NCI-H128 (cell line): ENCODE results near the gene CPED1.
"Not testable (repeated sequence)": the region's sequence is repeated elsewhere in the genome, so short reads cannot be mapped to it uniquely, and the experiment has no call there.

Source experiments
- DNase-seq: peaks from one replicate; lab custom pipeline; 2025; ENCODE audit not compliant: unreplicated experiment; lab: John Stamatoyannopoulos, UW

Gene CPED1

DNA sequence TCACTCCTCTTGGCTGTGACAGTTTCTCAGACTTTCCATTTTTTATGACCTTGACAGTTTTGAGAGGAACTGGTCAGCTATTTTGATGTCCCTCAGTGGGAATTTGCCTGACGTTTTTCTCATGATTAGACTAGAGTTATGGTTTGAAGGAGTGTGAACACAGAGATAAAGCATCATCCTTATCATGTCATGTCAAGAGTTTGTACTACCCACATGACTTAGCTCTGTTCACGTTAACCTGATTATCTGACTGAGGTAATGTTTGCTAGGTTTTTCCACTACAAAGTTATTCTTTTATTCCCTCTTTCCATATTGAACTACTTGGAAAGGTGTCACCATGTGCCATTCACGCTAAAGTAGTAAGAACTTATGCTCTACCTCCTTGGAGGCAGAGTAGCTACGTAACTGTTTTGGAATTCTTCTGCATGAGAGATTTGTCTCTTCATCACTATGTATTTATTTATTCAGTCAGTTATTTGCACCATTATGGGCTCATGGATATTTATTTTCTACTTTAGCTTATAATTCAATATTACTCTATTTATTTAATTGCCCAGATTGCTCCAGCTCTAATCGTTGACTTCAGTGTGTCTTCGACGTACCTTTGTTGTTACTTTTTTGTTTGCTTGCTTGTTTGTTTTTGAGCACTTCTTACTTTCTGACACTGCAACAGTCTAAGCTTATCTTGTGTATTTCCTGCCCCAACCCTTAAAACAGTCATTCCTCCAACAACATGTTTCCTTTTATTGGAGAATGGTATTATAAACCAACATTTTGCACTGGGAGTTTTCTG is 50.4 kb downstream of the CPED1 start:
- DNase-seq, result no peak

DNA sequence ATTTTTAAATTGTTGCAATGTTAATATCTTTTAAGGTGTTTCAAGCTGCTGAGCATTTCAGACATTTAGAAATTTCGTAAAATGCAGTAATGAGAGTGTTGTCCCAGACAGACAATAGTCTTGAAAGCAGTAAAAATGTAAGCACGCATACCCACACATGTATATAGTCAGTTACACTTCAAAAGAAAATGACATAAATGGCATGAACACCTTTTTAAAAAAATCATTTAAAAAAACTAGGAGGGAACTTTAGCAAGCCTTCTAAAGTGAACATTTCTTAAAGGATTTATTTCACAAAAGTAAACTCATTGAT is 51.0 kb downstream of the CPED1 start:
- no peak for DNase-seq

DNA sequence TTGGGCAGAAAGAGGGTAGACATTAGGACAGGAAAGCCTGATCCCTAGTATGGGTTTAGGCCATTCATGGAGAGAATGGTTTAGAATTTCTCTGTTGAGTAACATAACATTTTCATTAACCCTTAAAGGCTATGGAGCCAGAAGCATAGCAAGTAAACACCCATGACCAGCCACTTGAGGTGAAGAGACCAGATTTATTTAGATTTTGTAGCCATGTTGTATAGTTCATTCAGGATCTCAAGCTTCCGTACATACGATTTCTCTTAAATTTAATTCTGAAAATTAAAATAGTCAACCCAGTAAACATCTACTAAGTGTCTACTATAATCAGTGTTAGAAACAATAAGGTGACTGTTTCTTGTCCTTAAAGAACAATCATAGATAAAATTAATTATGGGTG is 51.5 kb downstream of the CPED1 start:
- no peak for DNase-seq

DNA sequence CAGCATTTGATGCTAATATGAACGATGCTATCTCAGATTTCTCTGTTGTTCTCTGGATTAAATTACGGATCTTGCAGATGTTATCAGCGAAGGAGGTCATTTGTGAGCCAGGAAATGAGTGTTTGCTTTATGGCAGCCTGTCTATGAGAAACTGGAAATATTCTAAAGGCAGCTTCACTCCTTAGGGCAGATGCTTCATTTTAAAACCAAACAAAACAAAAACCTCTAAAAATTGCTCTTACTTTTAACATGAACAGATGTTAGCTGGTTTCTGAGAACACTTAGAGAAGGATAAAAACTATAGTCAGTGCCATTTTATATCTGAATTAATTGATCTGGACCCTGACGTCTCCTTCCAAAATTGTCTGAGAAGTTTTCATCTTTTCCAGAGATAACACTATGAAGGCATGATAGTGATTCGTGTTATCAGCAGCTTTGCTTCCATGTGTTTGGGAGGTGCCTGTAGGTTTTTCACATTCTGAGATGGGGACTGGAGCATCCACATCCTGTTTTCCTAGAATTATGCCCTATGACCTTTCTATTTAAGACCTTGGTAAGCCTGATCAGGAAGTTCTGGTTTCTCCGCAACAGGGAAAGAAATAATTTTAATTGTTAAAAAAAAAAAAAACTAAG is 53.1 kb downstream of the CPED1 start:
- no peak for DNase-seq

DNA sequence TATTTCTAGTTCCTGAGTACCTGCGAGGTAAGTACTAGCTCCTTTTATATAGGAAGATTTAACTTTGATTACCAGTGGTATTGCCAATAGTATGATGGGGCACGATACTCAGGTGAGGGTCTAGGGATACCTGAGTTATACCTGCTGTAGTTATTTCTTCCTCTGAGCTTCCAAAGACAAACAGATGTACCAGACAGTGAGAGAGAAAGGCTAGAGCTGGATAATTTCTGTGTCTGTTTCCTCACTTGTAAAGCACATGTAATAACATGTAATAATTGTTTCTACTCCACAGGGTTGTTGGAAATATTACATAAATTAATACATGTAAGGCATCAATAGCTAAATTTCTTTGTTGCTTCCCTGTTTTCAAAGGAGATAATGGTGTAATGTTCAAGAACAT is 53.7 kb downstream of the CPED1 start:
- DNase-seq, result no peak

DNA sequence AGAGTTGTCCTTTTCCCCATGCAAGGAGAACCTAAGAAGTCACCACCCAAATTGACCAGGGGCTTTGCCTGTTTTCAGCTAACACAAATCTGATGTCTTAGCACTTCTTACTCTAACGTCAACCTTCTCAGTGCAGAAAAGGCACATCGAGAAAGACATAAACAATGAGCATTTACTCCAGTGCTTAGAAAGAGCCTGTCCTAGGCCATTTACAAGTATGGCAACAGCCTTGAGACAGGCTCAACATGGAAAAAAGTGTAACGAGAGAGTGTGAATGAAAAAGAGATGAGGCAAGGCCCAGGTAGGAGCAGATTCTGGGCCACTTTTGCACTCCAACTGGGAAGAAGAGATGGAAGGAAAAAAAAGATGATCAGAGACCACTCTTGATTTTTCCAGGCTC is 54.4 kb downstream of the CPED1 start:
- no peak for DNase-seq

DNA sequence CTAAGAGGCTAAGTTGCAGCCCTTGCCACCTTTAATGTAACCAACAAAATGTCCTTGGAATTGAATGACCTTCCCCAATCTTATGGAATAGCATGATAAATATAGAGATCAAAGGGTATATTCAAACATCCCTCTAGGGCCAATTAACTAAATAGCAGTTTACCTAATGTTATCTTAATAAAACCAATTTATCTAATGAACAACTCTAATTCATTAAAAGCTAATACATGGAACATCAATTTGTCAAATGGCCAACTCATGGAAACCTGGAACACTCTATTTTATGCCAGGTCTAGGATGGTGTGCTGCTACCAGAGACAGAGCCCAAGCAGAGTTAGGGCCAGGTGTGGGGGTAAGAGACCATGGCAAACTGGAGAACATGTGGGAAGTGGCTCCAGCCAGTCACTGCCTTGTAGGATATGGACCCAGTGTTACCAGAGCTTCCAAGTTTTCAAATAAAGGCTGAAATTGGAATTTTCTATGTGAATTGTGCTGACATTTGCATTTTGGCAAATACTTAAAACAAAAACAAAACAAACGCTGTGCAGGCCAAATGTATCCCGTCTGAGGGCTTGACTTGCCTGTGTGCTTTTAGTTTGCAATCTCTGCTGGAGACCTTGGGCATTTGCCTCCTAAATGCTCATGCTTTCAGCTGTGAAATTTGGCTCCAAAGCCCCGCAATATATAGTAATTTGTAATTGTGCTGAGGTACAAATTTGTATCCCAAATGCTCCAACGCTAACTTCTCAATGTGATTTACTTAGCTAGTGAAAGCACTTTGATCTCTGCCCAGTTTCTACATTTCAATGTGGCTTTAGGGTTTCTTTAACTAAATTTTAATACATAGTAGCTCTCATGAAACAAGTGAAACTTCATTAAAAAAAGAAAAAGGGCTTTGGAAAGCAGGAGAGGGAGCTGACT is 55.1 kb downstream of the CPED1 start:
- no peak for DNase-seq

DNA sequence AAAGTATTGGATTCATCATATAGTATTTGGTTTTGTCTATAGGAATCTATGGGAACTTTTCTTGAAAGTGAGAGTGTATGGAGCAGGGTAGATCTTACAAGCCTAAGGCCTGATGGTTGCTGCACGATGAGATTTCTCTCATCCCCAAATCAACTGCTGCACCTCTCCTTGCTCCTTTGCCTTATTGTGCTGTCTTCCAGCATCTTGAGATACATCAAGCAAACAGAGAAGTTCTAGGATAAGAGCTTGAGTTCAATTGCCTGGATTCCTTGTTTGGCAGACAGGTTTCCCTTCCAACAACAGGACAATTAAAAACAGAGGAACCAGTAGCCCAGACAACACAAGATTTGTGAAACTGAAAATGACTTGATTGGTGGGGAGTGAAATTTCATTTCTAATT is 56.6 kb downstream of the CPED1 start:
- DNase-seq, result no peak

DNA sequence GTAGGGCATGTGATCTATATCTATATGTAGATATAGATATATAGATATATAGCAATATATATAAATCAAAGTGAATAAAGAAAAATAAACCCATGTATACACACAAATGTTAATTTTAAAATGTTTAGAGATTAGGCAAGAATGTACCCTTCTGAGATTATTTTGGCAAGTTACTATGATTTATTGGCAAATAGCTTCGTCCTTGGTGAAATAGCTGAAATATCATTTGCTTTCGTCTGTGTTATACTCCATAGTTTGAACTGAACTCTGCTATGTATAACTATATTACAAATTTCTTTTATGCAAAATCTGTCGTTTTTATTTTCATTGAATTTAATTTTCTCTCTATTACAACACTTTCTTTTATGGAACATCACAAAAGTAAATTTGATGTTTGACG is 57.5 kb downstream of the CPED1 start:
- DNase-seq, result no peak

DNA sequence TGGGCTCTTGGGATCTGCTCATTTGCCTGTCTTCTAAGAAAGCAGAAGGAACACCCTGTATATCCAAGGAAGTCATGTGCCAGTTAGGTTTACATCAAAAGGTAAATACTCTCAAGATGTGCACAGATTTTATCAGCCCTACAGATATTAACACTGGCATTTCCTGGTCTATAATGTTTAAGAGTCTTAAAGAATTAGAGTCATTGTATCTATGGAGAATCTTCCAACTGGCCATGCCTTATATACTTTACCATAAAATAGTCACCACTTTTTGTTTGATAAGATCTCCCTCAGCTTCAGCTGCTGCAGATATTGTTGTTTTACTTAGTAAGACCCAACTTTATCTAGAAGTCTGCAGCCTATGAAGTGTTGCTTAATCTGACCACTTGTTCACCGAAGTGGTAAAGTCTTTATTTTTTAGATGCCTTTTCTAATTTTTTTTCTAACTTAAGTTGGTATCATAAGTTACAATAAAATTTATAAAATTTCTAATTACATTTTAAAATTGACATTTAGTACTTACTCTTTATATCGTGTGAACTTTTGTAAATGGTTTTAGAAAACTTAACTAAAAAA is 58.5 kb downstream of the CPED1 start:
- DNase-seq, result no peak

DNA sequence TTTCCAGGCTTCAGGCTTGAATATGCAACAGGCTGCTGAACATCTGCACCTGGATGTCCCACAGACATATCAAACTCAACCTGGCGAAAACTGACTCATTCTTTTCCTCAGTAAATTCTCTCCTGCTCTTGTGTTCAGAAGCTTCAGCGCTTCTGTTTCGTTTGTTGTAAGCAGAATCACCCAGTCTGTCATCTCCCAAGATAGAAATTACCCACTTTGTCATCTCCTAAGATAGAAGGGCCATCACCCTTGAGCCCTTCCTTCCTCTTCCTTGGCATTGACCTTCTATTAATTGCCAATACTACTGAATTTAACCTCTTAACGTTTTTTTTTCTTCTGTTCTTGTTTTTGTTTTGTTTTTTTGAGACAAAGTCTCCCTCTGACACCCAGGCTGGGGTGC is 59.7 kb downstream of the CPED1 start:
- DNase-seq, result no peak

DNA sequence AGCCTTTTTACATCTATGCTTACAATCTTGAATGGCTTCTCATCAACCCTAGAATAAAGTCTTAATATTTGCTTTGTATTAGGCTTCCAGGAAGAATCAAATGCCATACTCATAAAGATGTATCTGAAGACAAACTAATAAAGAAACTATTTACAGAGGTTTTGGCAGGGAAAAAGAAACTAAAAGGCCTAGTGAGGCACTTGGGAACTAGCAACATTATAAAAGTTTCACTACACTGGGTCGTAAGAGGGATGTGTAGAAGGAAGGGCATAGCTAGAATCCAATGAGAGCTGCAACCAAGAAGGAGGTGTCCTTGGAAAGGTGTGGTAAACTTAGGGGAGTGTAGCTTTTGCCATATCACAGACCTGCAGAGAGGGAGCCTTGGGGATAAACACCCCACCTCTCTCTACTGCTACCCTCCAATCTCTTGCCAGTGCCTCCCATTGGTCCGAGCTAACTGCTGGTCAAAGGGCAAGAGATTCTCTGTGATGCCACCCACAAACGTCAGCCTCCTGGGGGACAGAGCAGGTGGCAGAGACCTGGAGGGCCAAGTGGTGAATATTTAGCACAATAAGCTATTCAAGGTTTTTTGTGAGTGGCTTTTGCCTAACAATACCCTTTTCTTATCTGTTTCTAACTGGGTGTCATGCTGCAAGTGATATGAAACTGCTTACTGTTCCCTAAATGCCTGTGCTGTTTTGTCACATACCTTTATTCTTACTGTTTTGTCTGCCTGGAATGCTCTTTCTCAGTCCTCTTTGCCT is 60.7 kb downstream of the CPED1 start:
- DNase-seq, result no peak

DNA sequence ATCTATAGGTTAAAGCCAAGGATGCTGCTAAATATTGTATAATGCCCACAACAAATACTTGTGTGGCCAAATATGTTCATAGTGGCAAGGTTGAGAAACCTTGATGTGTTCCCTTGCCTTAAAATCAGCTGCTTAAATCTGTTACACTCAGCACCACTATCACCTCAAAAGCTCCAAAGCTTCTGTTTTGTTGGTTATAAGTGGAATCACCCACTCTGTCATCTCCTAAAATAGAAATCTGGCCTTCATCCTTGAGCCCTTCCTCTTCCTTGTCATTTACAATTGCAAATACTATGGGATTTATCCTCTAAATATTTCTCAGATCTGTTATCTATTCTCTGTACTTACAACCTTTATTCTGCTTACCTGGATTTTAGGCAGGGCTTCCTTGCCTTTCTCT is 61.4 kb downstream of the CPED1 start:
- no peak for DNase-seq

DNA sequence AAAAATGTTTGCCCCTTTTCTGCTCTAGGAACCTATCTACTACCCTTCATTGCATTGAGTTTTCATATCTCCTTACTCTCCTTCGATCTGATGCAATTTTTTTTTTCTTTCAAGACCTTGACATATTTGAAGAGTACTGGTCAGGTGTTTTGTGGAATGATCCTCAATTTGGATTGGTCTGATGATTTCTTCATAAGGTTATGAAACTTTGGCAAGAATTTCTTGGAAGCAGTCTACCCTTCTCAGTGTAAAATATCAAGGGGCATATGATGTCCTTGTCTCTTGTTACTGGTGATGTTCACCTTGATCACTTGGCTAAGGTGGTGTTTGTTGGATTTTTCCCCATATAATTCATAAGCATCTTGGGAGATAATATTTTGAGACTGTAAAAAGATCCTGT is 64.7 kb downstream of the CPED1 start:
- no peak for DNase-seq

DNA sequence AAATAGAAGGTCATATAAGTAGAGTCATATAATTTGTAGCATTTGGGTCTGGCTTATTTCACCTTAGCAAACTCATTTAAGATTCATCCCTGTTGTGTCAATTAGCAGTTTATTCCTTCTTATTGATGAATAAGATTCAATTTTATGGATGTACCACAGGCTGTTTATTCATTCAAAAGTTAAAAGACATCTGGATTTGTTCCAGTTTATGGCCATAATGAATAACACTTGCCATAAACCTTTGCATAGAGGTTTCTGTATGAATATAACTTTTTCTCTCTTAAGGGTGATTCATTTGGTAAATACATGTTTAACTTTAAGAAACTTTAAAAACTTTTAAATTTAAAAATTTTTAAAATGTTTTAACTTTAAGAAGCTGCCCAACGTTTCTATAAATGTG is 66.4 kb downstream of the CPED1 start:
- DNase-seq, result no peak

DNA sequence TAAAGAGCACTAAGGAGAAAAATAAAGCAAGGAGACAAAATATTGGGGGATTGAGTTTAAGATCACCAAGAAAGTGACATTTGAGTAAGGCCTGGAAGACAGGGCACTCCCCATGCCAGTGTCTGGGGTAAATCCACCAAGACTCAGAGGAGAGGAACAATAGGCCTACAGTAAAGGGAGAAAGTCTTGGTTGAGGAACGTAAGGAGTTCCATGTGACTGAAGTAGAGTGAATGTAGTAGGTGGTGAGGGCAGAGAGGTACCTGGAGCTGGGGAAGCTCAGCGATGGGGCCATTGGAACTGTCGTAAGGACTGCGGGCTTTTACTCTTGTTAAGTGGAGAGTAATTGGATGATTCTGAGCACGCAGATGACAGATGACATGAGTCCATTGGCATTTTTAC is 69.4 kb downstream of the CPED1 start:
- DNase-seq, result no peak

DNA sequence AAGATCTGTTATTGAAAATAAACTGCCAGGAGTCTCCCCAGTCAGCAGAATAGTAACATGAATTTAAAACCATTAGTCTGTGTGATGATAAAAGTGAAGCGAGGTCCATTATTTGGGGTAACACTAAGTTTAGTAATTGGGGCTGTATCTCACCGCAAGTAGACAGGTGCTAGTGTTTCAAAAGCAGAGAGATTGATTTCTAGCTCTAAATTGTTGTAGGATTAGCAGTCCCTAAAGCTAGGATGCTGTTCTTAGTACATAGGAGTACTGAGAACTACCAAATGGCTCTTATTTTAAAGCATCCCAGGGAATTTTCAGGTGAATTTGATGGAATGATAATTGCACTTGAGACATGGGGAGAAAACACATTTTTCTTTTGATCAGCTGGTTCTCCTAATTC is 70.5 kb downstream of the CPED1 start:
- DNase-seq, result no peak

DNA sequence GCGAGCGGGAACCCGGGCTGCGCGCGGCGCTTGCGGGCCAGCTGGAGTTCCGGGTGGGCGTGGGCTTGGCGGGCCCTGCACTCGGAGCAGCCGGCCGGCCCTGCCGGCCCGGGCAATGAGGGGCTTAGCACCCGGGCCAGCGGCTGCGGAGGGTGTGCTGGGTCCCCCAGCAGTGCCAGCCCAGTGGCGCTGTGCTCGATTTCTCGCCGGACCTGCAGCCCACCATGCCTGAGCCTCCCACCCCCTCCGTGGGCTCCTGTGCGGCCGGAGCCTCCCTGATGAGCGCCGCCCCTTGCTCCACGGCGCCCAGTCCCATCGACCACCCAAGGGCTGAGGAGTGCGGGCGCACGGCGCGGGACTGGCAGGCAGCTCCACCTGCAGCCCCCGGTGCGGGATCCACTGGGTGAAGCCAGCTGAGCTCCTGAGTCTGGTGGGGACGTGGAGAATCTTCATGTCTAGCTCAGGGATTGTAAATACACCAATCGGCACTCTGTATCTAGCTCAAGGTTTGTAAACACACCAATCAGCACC is 71.5 kb downstream of the CPED1 start:
- not testable (repeated sequence) for DNase-seq

DNA sequence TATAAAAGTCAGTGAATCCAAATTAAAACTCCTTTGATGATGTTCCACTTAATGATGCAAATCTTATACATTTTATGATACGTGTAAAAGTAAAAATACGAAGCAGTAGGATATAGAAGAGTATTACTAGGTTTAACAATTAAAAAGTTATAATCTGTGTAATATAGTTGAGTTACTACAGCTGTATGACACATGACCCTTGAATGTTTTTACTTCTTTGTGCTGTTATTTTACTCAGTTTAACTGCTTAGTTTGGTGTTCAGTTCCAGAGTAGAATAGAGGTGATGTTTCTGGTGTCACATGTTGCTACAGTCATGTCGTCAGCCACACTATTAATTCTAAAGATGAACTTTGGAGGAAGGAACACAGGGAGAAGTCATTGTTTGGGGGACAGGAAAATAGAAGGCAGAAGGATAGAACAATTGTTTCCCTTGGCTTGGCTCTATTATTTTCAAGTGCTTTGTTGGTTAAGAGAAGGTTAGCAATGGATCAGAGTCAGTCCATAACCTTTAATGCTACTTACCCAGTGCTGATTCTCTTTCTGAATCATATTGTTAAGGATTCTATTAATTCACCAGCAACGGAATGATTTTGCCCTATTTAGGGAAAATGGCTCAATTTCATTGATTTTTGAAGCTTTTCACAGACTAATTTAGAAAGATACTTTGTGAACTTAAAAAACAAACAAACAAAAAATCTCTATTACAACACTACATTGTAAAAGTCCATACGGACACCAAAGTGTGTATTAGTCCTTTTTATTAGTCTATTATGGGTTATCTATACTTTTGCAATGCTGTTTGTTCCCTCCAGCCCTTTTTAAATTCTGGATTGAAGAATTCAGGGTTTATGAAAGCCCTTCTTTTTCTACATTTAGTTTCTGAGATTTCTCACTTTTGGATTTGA is 73.4 kb downstream of the CPED1 start:
- DNase-seq, result no peak
